H1 (cell line): ENCODE measurements around the gene MSANTD2.

Source experiments
- CBX8 ChIP-seq: fragments of 300-800, 300-1000 bp; sonication (generic); IDR thresholded peaks from 2 replicates; pipeline ENCODE4 v1.7.1; 2016; ENCODE audit warnings: low read depth, low read length, borderline replicate concordance
- CHD1 ChIP-seq: IDR thresholded peaks from 2 replicates; pipeline ENCODE4 v1.6.1; 2012; ENCODE audit warnings: low read depth, low read length, improper control_type of control experiment
- CTCF ChIP-seq, 3 experiments: IDR thresholded peaks; 1 replicate in 2 of 3; 2 replicates in 1 of 3; pipeline versions ENCODE4 v1.5.1 to v1.6.1; 2011; ENCODE audit warnings: low read length in 3 of 3, mild to moderate bottlenecking in 3 of 3, inconsistent platforms in 2 of 3, low read depth in 1 of 3, moderate library complexity in 1 of 3; ENCODE audit not compliant: insufficient read depth in 1 of 3; ENCODE audit errors: control extremely low read depth in 1 of 3
- EZH2 ChIP-seq: fragments of 200-600 bp; sonication (generic); IDR thresholded peaks from 2 replicates; pipeline ENCODE4 v1.7.1; 2012; ENCODE audit warnings: low read depth, mild to moderate bottlenecking, moderate library complexity, low read length, inconsistent platforms; ENCODE audit not compliant: severe bottlenecking
- JUN ChIP-seq: IDR thresholded peaks from 2 replicates; pipeline ENCODE4 v1.6.1; 2011; ENCODE audit warnings: low read depth, mild to moderate bottlenecking, improper control_type of control experiment, low read length
- PHF8 ChIP-seq: fragments of 200-600 bp; sonication (generic); conservative IDR thresholded peaks from 2 replicates; pipeline ENCODE4 v1.7.1; 2012; ENCODE audit warnings: low read depth, mild to moderate bottlenecking, inconsistent platforms, low read length, moderate library complexity
- RAD21 ChIP-seq, 2 experiments: IDR thresholded peaks in 1 of 2; conservative IDR thresholded peaks in 1 of 2; 2 replicates each; pipeline ENCODE4 v1.6.1; 2011; ENCODE audit warnings: low read depth in 2 of 2, low read length in 2 of 2, improper control_type of control experiment in 1 of 2, inconsistent platforms in 1 of 2, mild to moderate bottlenecking in 1 of 2, moderate library complexity in 1 of 2
- SP1 ChIP-seq: IDR thresholded peaks from 2 replicates; pipeline ENCODE4 v1.6.1; 2011; ENCODE audit warnings: low read depth, low read length
- USF2 ChIP-seq: IDR thresholded peaks from 2 replicates; pipeline ENCODE4 v1.6.1; 2011; ENCODE audit warnings: low read length, improper control_type of control experiment

GRCh38 chr11:124717421-124717785, 82.8 kb downstream of the MSANTD2 start:
- TF ChIP-seq USF2, result no peak
- no peak for TF ChIP-seq PHF8
- TF ChIP-seq SP1, result no peak
- TF ChIP-seq CHD1, result no peak
- no peak for TF ChIP-seq JUN
- TF ChIP-seq RAD21 (IDR thresholded peaks at IDR 0.05 in 1 of 2, conservative IDR thresholded peaks at IDR 0.05 in 1 of 2; ENCODE audit: low read depth in 2 of 2, low read length in 2 of 2), result no peak
- TF ChIP-seq CTCF (IDR thresholded peaks at IDR 0.05; ENCODE audit: control extremely low read depth in 1 of 3, insufficient read depth in 1 of 3, low read depth in 1 of 3, low read length in 3 of 3), result no peak
- TF ChIP-seq EZH2, result no peak
- no peak for TF ChIP-seq CBX8
